Adipose tissue (tissue), 3 donors: ENCODE results near the gene PTPRR. TPM values are rescaled to one million over a fixed set of nuclear protein-coding genes. Genes with fewer than 3 reads are reported as not detected.

Source experiments
- H3K27ac ChIP-seq: one replicate; pipeline ENCODE4 v1.5.1; 2013; ENCODE audit warnings: low read depth, low read length
- WGBS, 3 donors: extraction: QIAGEN DNeasy Blood & Tissue Kit; methylation state at CpG; one replicate each; pipeline ENCODE4 v1.1.7; 2013; 5-methylcytosine and 5-hydroxymethylcytosine counted together
- polyA plus RNA-seq, 3 donors: library from polyadenylated mRNA; stranded (reverse); fragments of 200-250 nt; gene quantifications; one replicate each; pipeline ENCODE4 v1.2.3, GENCODE V29; 2013
- donor health status: healthy with polysubstance abuse.
- donor health status: Bipolar disorder and iron deficiency.
- donor health status: healthy.

PTPRR gene
- polyA plus RNA-seq, 3 donors: 0.08 to 1.1 (median 0.21) TPM

DNA sequence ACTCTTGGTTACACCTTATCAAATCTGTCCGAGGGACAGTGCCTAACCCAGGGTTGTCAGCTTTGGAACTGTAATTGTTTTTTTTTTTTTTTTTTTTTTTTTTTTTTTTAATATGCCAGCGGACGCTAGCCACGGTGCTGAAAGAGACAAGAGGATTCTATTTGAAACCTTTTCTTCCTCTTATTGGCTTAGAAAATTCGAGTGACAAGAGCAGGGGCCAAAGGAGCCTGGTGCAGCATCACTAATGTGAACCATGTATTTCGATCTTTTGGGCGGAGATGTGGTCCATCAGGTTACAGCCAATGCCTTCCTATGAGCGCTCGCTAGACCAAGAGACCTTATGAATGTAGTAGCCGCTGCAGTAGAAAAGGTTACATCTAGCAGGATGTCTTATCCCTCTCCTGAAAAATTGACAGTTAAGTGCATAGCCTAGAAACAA is 922 bp downstream of the PTPRR start:
- no peak overlapping the region for H3K27ac ChIP-seq
- 11 to 16% (median 14%) methylated on average over 10 of the region's 10 CpGs for WGBS, 3 donors

DNA sequence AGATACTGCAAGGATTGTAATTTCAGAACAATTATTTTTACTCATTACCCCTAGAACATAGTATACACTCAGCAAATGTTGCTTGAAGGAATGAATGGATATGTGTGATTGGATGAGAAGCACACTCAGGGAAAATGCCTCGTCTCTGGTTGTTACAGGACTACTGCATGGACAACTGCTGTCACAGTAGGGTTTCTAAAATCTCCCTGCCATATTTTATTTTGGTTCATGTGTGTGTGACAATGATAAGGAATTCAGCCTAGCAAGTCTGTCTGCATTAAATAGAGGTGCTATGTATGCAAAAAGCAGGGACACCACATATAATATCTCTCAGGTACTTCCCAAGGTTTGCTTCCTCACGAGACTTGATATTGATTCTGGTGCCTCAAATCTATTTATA is 1.4 kb downstream of the PTPRR start:
- WGBS, 3 donors: 61 to 83% (median 78%) methylated on average over 2 of the region's 2 CpGs
- H3K27ac ChIP-seq: no peak overlapping the region

- WGBS, 3 donors: 71 to 92% (median 92%) methylated on average over 1 of the region's 1 CpG
- no peak overlapping the region for H3K27ac ChIP-seq
Measured at GRCh38 chr12:70918321-70918720, 2.2 kb downstream of the PTPRR start.

DNA sequence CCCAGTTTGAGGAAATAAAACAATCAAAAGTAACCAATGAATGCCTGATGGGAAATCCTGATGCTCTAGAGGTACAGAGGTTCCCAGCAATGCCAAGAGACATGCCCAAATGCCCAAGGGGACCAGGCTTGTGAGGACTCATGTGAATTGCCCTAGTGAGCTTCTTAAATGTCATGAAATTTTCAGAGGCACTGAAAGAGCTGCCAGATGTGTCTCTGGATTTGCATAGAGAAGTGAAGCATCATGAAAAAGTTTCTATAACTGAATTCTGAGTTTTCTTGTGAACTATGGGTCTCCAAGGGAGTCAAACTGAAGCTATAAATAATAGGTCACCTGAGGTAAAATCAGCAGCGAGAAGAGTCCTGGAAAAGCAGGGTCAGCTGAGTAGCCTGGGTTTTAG is 9.9 kb downstream of the PTPRR start:
- WGBS, 3 donors: 50 to 70% (median 55%) methylated on average over 1 of the region's 1 CpG
- no peak overlapping the region for H3K27ac ChIP-seq

GRCh38 chr12:70908978-70909377 is 11.6 kb downstream of the PTPRR start:
- WGBS, 3 donors: 74 to 76% (median 75%) methylated on average over 1 of the region's 1 CpG

DNA sequence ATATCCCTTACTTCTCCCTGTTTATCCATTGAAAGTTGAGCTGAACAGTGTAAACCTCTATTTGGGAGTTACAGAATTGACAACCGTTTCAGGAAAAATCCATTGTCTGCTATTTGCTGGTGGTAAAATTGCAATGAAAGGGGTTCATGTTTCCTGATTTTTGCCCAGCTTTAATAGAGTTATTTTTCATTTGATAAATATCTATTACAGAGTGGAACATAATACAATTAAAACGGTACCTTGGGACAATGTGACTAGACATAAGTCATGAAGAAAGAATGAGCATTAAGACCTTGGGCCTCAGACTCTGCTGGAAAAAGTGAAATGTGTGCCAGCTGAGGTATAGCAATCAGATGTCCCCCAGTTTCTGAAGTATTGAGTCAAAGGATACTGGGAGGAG is 13.1 kb downstream of the PTPRR start:
- WGBS, 3 donors: 74 to 79% (median 76%) methylated on average over 2 of the region's 2 CpGs
- H3K27ac ChIP-seq: no peak overlapping the region

More at GRCh38 chr12:70908978-70909377, 11.6 kb downstream of the PTPRR start:
- H3K27ac ChIP-seq: no peak overlapping the region

DNA sequence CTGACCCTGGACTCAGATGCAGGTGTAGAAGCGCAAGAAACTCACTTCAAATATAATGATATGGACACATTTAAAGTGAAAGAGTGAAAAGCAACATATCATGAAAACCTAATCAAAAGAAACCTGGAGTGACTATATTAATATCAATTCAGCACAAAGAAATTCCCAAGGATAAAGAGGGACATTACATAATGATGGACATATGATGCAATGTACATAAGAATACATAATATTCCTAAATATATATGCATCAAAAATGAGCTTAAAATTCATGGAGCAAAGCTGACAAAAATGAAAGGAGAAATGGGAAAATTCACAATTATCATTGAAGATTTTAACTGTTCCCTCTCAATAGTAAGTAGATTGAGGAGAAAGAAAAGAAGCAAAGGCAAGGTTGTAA is 24.6 kb downstream of the PTPRR start:
- 86 to 98% (median 94%) methylated on average over 1 of the region's 1 CpG for WGBS, 3 donors
- no peak overlapping the region for H3K27ac ChIP-seq

DNA sequence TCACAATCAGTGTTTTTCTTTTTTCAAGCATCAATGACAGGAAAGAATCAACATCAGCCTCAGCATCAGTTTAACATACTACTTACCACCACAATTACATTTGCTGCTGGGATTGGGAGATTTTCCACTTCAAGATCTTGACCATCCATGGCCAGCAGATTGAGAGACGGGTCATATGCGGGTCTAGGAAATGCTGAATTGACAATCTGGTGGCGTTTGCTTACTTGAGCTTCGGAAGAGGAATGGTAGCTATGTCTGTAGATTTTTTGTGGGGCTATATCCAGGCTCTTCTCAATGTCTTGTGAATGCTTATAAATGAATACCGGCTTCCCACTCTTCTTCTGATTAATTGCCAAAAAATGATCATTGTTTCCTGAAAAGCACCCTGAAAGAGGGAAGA is 27.9 kb downstream of the PTPRR start:
- 88 to 92% (median 90%) methylated on average over 5 of the region's 5 CpGs for WGBS, 3 donors
- no peak overlapping the region for H3K27ac ChIP-seq

GRCh38 chr12:70890895-70891832 is 29.4 kb downstream of the PTPRR start:
- 26 to 73% (median 48%) methylated on average over 1 of the region's 1 CpG for WGBS, 3 donors
- no peak overlapping the region for H3K27ac ChIP-seq

DNA sequence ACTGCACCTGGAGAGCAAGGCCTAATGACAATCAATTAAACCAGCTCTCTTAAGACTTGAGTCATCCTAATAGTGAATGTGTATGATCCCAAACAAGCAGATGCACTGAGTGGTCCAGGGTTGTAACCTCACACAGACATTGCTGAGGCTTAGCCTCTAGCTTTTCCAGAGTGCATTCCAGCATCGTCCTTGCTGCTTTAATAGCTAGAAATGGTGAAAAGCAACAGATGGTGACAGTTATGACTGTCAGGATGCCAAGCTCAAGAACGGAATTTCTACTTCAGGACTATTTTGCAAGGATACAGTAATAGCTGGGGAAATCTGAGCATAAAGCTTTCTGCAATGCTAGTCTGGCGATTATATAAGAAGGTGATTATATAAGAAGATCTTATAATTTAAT is 34.6 kb downstream of the PTPRR start:
- WGBS, 3 donors: 55 to 60% (median 60%) methylated on average over 3 of the region's 3 CpGs
- H3K27ac ChIP-seq: no peak overlapping the region

DNA sequence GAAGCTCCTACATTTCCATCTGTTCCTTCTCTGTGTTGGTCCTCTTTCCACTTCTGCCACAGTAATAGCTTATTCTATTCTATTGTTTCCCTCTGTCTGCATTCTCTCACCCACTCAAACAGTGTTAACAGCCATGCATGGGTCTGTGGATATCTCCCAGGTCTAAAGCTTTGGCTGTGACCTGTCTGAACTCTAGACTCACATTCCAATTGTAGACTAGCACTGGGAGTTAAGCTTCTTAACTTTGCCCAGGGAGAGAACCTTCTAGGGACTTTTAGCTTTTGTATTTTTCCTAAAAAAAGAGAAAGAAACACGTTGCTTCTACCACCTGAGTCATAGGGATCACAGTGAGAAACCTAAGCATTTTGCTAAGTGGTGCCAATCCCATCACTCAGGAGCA is 36.7 kb downstream of the PTPRR start:
- H3K27ac ChIP-seq: no peak overlapping the region
- 31 to 42% (median 41%) methylated on average over 1 of the region's 1 CpG for WGBS, 3 donors

DNA sequence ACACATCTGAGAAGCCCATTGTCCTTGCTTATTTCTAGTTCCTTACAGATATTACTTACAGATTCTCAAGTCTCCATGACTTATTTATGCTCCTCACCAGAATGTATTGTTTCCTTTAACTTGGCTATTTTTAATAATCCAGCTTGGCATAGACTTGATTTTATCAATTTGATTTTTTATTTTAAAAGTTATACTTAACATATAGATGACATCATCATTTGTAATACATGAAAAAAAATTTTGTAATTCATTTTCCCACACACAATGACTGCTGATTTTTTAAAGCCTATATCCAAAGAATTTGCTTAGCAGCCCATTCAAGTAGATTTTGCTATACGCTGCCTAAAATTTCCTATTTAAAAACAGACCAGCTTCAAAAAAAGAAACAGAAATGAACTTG is 39.8 kb downstream of the PTPRR start:
- no peak overlapping the region for H3K27ac ChIP-seq
- 88 to 96% (median 90%) methylated on average over 1 of the region's 1 CpG for WGBS, 3 donors

- H3K27ac ChIP-seq: no peak overlapping the region
- WGBS, 3 donors: 31 to 58% (median 43%) methylated on average over 3 of the region's 3 CpGs
Measured at GRCh38 chr12:70876952-70877351, 43.6 kb downstream of the PTPRR start.

- H3K27ac ChIP-seq: no peak overlapping the region
Measured at GRCh38 chr12:70875628-70876027, 44.9 kb downstream of the PTPRR start.

GRCh38 chr12:70854881-70855568 is 65.5 kb downstream of the PTPRR start:
- H3K27ac ChIP-seq: no peak overlapping the region
- WGBS, 3 donors: 71 to 77% (median 72%) methylated on average over 3 of the region's 3 CpGs

- 36 to 64% (median 47%) methylated on average over 3 of the region's 3 CpGs for WGBS, 3 donors
- no peak overlapping the region for H3K27ac ChIP-seq
Measured at GRCh38 chr12:70854138-70854537, 66.4 kb downstream of the PTPRR start.

DNA sequence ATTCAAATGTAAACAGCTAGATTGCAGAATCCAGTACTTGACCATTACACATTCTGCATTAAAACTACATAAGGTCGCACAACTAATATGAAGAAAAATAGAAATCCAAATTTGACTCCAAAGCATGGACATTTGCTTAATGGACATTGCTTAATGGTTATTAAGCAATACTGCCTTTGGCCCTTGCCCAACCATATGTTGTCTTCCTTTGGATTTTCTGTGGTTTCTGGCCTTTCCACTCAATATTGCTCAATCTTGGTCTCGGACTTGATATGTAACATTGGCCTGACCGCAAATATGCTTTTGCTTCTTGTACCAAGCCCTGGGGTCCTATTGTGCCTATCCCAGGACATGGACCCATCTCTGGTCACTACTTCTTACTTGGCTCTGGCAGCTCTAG is 67.2 kb downstream of the PTPRR start:
- WGBS, 3 donors: 52 to 78% (median 53%) methylated on average over 3 of the region's 3 CpGs
- no peak overlapping the region for H3K27ac ChIP-seq

DNA sequence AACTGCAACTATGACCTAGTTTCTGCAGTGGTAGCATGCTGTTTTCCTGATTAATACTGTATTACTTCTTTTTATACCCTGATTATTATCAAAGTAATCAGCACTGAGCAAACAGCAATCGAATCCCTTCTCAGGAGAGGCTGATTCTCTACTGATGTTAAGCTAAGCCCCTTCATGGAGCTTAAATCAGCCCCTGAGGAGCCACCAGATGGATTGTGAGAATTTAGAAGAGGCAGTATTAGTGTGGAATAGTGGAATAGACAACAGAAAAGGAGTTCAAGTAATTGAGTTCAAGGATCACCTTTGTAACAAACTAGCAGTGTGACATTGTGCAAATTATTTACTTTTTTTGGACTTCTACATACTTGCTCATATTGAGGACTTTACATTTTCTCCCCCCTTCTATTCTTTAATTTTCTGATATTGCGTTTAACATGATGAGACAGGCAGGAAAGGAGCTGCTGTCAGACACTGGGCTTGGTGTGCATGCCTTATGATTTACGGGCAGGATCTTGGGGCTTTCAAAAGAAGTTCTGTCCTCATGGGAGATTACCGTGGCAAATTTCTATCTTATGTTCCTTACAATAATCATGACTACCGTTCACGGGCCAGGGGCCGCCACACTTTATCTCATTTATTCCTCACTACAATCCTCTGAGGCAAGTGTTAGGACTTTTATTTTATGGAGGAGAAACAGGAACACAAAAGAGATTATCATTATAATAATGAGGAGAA is 68.0 kb downstream of the PTPRR start:
- WGBS, 3 donors: 70 to 73% (median 72%) methylated on average over 7 of the region's 7 CpGs

More for the DNA sequence above, 68.0 kb downstream of the PTPRR start:
- H3K27ac ChIP-seq: no peak overlapping the region
